SJCRH30 (cell line): ENCODE measurements around the gene CFAP251. TPM values are rescaled to one million over a fixed set of nuclear protein-coding genes. Genes with fewer than 3 reads are reported as not detected.

Experiments used
- DNase-seq, 2 experiments: peaks; one replicate each; pipeline ENCODE4 v3.0.0-alpha.2; 2015 to 2020
- H3K27ac ChIP-seq: fragments of 250-450 bp; sonication (Bioruptor Pico); 2 replicates; pipeline ENCODE4 v1.5.1; 2020; ENCODE audit warnings: mild to moderate bottlenecking, moderate library complexity
- H3K27me3 ChIP-seq: fragments of 250-450 bp; sonication (Bioruptor Pico); 2 replicates; pipeline ENCODE4 v1.5.1; 2020; ENCODE audit warnings: mild to moderate bottlenecking, moderate library complexity
- H3K36me3 ChIP-seq: fragments of 250-450 bp; sonication (Bioruptor Pico); 2 replicates; pipeline ENCODE4 v1.5.1; 2020; ENCODE audit warnings: mild to moderate bottlenecking, moderate library complexity
- H3K4me1 ChIP-seq: fragments of 250-450 bp; sonication (Bioruptor Pico); 2 replicates; pipeline ENCODE4 v1.5.1; 2020; ENCODE audit warnings: mild to moderate bottlenecking, moderate library complexity
- H3K4me3 ChIP-seq: fragments of 250-450 bp; sonication (Bioruptor Pico); 2 replicates; pipeline ENCODE4 v1.5.1; 2020; ENCODE audit warnings: mild to moderate bottlenecking, moderate library complexity
- H3K9me3 ChIP-seq: fragments of 250-450 bp; sonication (Bioruptor Pico); replicated peaks from 2 replicates; pipeline ENCODE4 v1.5.1; 2020; ENCODE audit warnings: mild to moderate bottlenecking, moderate library complexity
- total RNA-seq: library from RNA; depleted of rRNA; stranded (reverse); fragments of >200 nt; shearing (Covaris generic); gene quantifications from 2 replicates; pipeline ENCODE4 v1.2.3, GENCODE V29; 2014; rRNA removed

Gene CFAP251
- total RNA-seq, 1 experiment from 2014 or later = 0.45 TPM

- Histone ChIP-seq H3K36me3 (peaks cover 12% of the 10 kb centered on the region), H3K4me3 (no peak overlapping the region), H3K9me3 (no peaks in the 10 kb centered on the region)
Observed at GRCh38 chr12:122045262-122045661, 126.9 kb downstream of the CFAP251 start.

GRCh38 chr12:122046145-122046544 lies 127.8 kb downstream of the CFAP251 start:
- H3K27ac ChIP-seq = no peak overlapping the region
- DNase-seq = no peak
- no peaks in the 10 kb centered on the region for H3K9me3 ChIP-seq
- H3K4me3 ChIP-seq = no peak overlapping the region
- H3K27me3 ChIP-seq = no peaks in the 10 kb centered on the region
- peaks cover 12% of the 10 kb centered on the region for H3K36me3 ChIP-seq
- H3K4me1 ChIP-seq = no peaks in the 10 kb centered on the region

More at GRCh38 chr12:122045262-122045661, 126.9 kb downstream of the CFAP251 start:
- H3K27me3 ChIP-seq = no peaks in the 10 kb centered on the region
- no peak overlapping the region for H3K27ac ChIP-seq
- no peaks in the 10 kb centered on the region for H3K4me1 ChIP-seq
- no peak for DNase-seq

GRCh38 chr12:122048151-122048550 lies 129.8 kb downstream of the CFAP251 start:
- H3K4me3 ChIP-seq = no peak overlapping the region
- H3K9me3 ChIP-seq = no peaks in the 10 kb centered on the region
- no peaks in the 10 kb centered on the region for H3K4me1 ChIP-seq
- DNase-seq = no peak
- H3K27ac ChIP-seq = no peak overlapping the region
- H3K36me3 ChIP-seq = peaks cover 12% of the 10 kb centered on the region
- no peaks in the 10 kb centered on the region for H3K27me3 ChIP-seq

GRCh38 chr12:122049827-122050226 lies 131.4 kb downstream of the CFAP251 start:
- H3K27me3 ChIP-seq = no peaks in the 10 kb centered on the region
- no peak overlapping the region for H3K27ac ChIP-seq
- H3K36me3 ChIP-seq = peaks cover 8% of the 10 kb centered on the region
- no peak overlapping the region for H3K4me3 ChIP-seq
- DNase-seq = no peak
- H3K4me1 ChIP-seq = no peaks in the 10 kb centered on the region
- no peaks in the 10 kb centered on the region for H3K9me3 ChIP-seq

- DNase-seq = no peak
- no peak overlapping the region for H3K27ac ChIP-seq
- H3K4me3 ChIP-seq = no peak overlapping the region
- H3K36me3 ChIP-seq = no peaks in the 10 kb centered on the region
- peaks cover 4% of the 10 kb centered on the region; the same call in 1 of the 2 replicates for H3K4me1 ChIP-seq
- no peaks in the 10 kb centered on the region for H3K27me3 ChIP-seq
- no peaks in the 10 kb centered on the region for H3K9me3 ChIP-seq
Observed at GRCh38 chr12:122050706-122051105, 132.3 kb downstream of the CFAP251 start.

GRCh38 chr12:122051231-122051876 lies 133.0 kb downstream of the CFAP251 start:
- no peaks in the 10 kb centered on the region for H3K27me3 ChIP-seq
- H3K27ac ChIP-seq = no peak overlapping the region
- peaks cover 4% of the 10 kb centered on the region; the same call in 1 of the 2 replicates for H3K4me1 ChIP-seq
- DNase-seq = no peak
- H3K9me3 ChIP-seq = no peaks in the 10 kb centered on the region
- no peaks in the 10 kb centered on the region for H3K36me3 ChIP-seq
- no peak overlapping the region for H3K4me3 ChIP-seq

GRCh38 chr12:122052285-122052684 lies 133.9 kb downstream of the CFAP251 start:
- Histone ChIP-seq H3K27ac (no peak overlapping the region), H3K27me3 (no peaks in the 10 kb centered on the region), H3K36me3 (no peaks in the 10 kb centered on the region; the same call in 1 of the 2 replicates), H3K4me1 (peaks cover 4% of the 10 kb centered on the region; the same call in 1 of the 2 replicates), H3K9me3 (no peaks in the 10 kb centered on the region), H3K4me3 (no peak overlapping the region)
- DNase-seq = no peak

Other genes with a start within 250 kb of the CFAP251 start
- gene MORN3, start 248.9 kb upstream of the CFAP251 start, total RNA-seq = 0.68 and 0.75 TPM in 2 replicates
- 23.9 and 25.5 TPM in 2 replicates for gene TMEM120B, start 205.8 kb upstream of the CFAP251 start, total RNA-seq
- 2.8 and 5.2 TPM in 2 replicates for gene RHOF, start 124.9 kb upstream of the CFAP251 start, total RNA-seq
- gene SETD1B, start 114.6 kb upstream of the CFAP251 start, total RNA-seq = 3.2 and 3.8 TPM in 2 replicates
- not detected in 2 replicates for gene HPD, start 59.7 kb upstream of the CFAP251 start, total RNA-seq
- 28.9 and 32.3 TPM in 2 replicates for gene PSMD9, start 29.8 kb upstream of the CFAP251 start, total RNA-seq
- gene BCL7A, start 103.3 kb downstream of the CFAP251 start, total RNA-seq = 11.1 and 14.4 TPM in 2 replicates
- 21.1 and 23.2 TPM in 2 replicates for gene MLXIP, start 160.2 kb downstream of the CFAP251 start, total RNA-seq